ENCODE results near the gene CDK11A. TPM values are rescaled to one million over a fixed set of nuclear protein-coding genes. Genes with fewer than 3 reads are reported as not detected.

Gene CDK11A
- total and polyA plus RNA-seq, 2 donors (not counting 3 experiments of a cell fraction or from before 2014, with no cell fraction given): 30.7 to 50.4 TPM

DNA sequence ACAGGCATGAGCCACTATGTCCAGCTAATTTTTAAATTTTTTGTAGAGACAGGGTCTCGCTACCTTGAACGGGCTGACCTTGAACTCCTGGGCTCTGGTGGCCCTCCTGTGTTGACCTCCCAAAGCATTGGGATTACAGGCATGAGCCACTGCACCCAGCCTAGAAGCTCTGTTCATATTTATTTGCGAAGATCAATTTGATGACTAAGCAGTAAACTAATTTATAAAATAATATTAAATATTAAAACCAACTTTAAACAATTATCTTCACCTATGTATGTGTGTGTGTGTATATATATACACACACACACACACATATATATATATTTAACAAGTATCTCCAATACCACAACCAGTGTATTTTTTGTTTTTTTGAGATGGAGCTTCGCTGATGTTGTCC, 49.7 kb upstream of the CDK11A start:
- peaks cover 7% of the 10 kb centered on the region for H3K4me1 ChIP-seq (ENCODE audit: control insufficient read depth, extremely low read depth, insufficient read depth, low read length)
- no peaks in the 10 kb centered on the region for H3K27me3 ChIP-seq (ENCODE audit: control insufficient read depth in 2 of 2, insufficient read depth in 2 of 2, low read length in 2 of 2)
- FAIRE-seq (no peak), DNase-seq (ENCODE audit: low read depth, low spot score) (no peak)
- H3K9ac ChIP-seq (replicated peaks; ENCODE audit: extremely low read depth, insufficient read depth, low read length): no peak overlapping the region
- dilution Hi-C loops (cut with MboI; ENCODE audit: extremely low pct_ligation_motif_present, low sequenced_read_pairs): no loop called here
- H3K9me3 ChIP-seq (replicated peaks; ENCODE audit: control insufficient read depth, insufficient read depth, low read length): no peaks in the 10 kb centered on the region
- no peak overlapping the region for H2AFZ ChIP-seq (ENCODE audit: low read depth, low read length)
- intact Hi-C loops (cut with micrococcal nuclease): no loop called here
- H3K4me2 ChIP-seq (ENCODE audit: insufficient read depth, low read length): no peak overlapping the region
- H4K20me1 ChIP-seq (replicated peaks; ENCODE audit: control insufficient read depth, extremely low read depth, insufficient read depth, low read length): peaks cover 2% of the 10 kb centered on the region
- ChIA-PET CTCF (interaction anchor here (1.2 to 1.3 kb wide), 2 partner anchors 15 to 132 kb away, joined by 4 to 5 read pairs; no protein-coding TSS in a partner anchor), POLR2A (no interaction called here)
- H3K9me1 ChIP-seq (replicated peaks; ENCODE audit: control insufficient read depth, extremely low read depth, insufficient read depth, low read length): no peaks in the 10 kb centered on the region
- H3K4me3 ChIP-seq (replicated peaks in 1 of 3; ENCODE audit: insufficient read depth in 1 of 3, low read depth in 1 of 3, low read length in 3 of 3): no peak overlapping the region
- peaks cover 75% of the 10 kb centered on the region for H3K79me2 ChIP-seq (ENCODE audit: control insufficient read depth, insufficient read depth, low read length)
- no peak for TF ChIP-seq GATA2 (IDR thresholded peaks at IDR 0.05; ENCODE audit: insufficient read depth, insufficient read length, low read depth, low read length)
- TF ChIP-seq, protein P1, sequence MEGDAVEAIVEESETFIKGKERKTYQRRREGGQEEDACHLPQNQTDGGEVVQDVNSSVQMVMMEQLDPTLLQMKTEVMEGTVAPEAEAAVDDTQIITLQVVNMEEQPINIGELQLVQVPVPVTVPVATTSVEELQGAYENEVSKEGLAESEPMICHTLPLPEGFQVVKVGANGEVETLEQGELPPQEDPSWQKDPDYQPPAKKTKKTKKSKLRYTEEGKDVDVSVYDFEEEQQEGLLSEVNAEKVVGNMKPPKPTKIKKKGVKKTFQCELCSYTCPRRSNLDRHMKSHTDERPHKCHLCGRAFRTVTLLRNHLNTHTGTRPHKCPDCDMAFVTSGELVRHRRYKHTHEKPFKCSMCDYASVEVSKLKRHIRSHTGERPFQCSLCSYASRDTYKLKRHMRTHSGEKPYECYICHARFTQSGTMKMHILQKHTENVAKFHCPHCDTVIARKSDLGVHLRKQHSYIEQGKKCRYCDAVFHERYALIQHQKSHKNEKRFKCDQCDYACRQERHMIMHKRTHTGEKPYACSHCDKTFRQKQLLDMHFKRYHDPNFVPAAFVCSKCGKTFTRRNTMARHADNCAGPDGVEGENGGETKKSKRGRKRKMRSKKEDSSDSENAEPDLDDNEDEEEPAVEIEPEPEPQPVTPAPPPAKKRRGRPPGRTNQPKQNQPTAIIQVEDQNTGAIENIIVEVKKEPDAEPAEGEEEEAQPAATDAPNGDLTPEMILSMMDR (IDR thresholded peaks at IDR 0.05; ENCODE audit: extremely low read depth in 1 of 2, insufficient read depth in 1 of 2, low read depth in 1 of 2, low read length in 2 of 2): no peak
- no peak for TF ChIP-seq FOS (IDR thresholded peaks at IDR 0.05; ENCODE audit: borderline replicate concordance, insufficient read depth, low read length)
- no peak for TF ChIP-seq MAX (IDR thresholded peaks at IDR 0.05; ENCODE audit: insufficient read depth, insufficient read length)
- no peak for TF ChIP-seq JUN (IDR thresholded peaks at IDR 0.05; ENCODE audit: borderline replicate concordance, insufficient read depth, insufficient read length, low read depth)
- no peak for TF ChIP-seq POLR2AphosphoS5 (IDR thresholded peaks at IDR 0.05; ENCODE audit: insufficient read depth, low read depth, low read length)
- no peak for TF ChIP-seq EZH2 (IDR thresholded peaks at IDR 0.05; ENCODE audit: borderline replicate concordance, low read depth, low read length, severe bottlenecking)
- TF ChIP-seq POLR2A (IDR thresholded peaks at IDR 0.05; ENCODE audit: low read depth, low read length): no peak
- TF ChIP-seq MYC (IDR thresholded peaks at IDR 0.05; ENCODE audit: low read depth, low read length): no peak
- no peaks in the 10 kb centered on the region for H3K36me3 ChIP-seq (ENCODE audit: control insufficient read depth in 2 of 2, extremely low read depth in 1 of 2, insufficient read depth in 2 of 2, low read length in 2 of 2)
- BruUV-seq (replicated peaks): no TSS peak
- H3K27ac ChIP-seq (ENCODE audit: insufficient read depth, low read depth, low read length): no peak overlapping the region

All from endothelial cell of umbilical vein (primary cell).